ENCODE data around the gene LIPN. TPM values are rescaled to one million over a fixed set of nuclear protein-coding genes. Genes with fewer than 3 reads are reported as not detected.

Gene LIPN
- total RNA-seq, 4 donors from 2014 or later = 25.9 to 80.5 (median 39.4) TPM

GRCh38 chr10:88828310-88828709, 68.5 kb downstream of the LIPN start:
- 49 to 56% methylated on average over 1 of the region's 1 CpG for WGBS, 2 donors
- H3K4me3 ChIP-seq (ENCODE audit: low read depth, poor library complexity, severe bottlenecking) = no peak overlapping the region
- intact Hi-C loops (cut with DNase I; ENCODE audit: low total_unique reads) = no loop called here
- DNase-seq (ENCODE audit: low spot score in 2 of 2) = no peak
- TF ChIP-seq POLR2A (IDR thresholded peaks at IDR 0.05) = no peak
- TF ChIP-seq, protein P1, sequence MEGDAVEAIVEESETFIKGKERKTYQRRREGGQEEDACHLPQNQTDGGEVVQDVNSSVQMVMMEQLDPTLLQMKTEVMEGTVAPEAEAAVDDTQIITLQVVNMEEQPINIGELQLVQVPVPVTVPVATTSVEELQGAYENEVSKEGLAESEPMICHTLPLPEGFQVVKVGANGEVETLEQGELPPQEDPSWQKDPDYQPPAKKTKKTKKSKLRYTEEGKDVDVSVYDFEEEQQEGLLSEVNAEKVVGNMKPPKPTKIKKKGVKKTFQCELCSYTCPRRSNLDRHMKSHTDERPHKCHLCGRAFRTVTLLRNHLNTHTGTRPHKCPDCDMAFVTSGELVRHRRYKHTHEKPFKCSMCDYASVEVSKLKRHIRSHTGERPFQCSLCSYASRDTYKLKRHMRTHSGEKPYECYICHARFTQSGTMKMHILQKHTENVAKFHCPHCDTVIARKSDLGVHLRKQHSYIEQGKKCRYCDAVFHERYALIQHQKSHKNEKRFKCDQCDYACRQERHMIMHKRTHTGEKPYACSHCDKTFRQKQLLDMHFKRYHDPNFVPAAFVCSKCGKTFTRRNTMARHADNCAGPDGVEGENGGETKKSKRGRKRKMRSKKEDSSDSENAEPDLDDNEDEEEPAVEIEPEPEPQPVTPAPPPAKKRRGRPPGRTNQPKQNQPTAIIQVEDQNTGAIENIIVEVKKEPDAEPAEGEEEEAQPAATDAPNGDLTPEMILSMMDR (IDR thresholded peaks at IDR 0.05) = no peak

Other genes starting within 250 kb of the LIPN start
- gene RNLS, start 176.7 kb upstream of the LIPN start, total RNA-seq = 10 to 100 TPM in 2 of 4 donors, 1 to 10 TPM in 2; 6.8 to 18.3 (median 10.9) TPM
- under 1 TPM in 1 of 4 donors, not detected in 3; 0.15 TPM for gene LIPJ, start 173.3 kb upstream of the LIPN start, total RNA-seq
- gene LIPF, start 95.6 kb upstream of the LIPN start, total RNA-seq = not detected
- gene LIPK, start 53.8 kb upstream of the LIPN start, total RNA-seq = 10 to 100 TPM; 17.4 to 60.3 (median 27.5) TPM
- 10 to 100 TPM; 30.4 to 56.7 (median 36.1) TPM for gene LIPM, start 42.7 kb downstream of the LIPN start, total RNA-seq
- gene ANKRD22, start 91.8 kb downstream of the LIPN start, total RNA-seq = 10 to 100 TPM; 30.7 to 56.7 (median 35.4) TPM
- 10 to 100 TPM in 2 of 4 donors, 1 to 10 TPM in 2; 6.9 to 16.2 (median 10.9) TPM for gene STAMBPL1, start 120.2 kb downstream of the LIPN start, total RNA-seq
- 100 to 1,000 TPM in 3 of 4 donors, 10 to 100 TPM in 1; 66.4 to 344 (median 129) TPM for gene ACTA2, start 192.8 kb downstream of the LIPN start, total RNA-seq
- 10 to 100 TPM; 11.4 to 19.7 (median 16.3) TPM for gene FAS, start 230.8 kb downstream of the LIPN start, total RNA-seq